HG03108 (cell line): ENCODE data around the gene SKAP1.
"Not testable (repeated sequence)": the region's sequence is repeated elsewhere in the genome, so short reads cannot be mapped to it uniquely, and the experiment has no call there.

ENCODE experiments used
- ATAC-seq: cut with Tn5 transposase; IDR thresholded peaks from one replicate; pipeline ENCODE4 v1.9.1; 2021; ENCODE audit warnings: moderate library complexity; ENCODE audit not compliant: unreplicated experiment

Gene SKAP1

GRCh38 chr17:48294020-48294805, 135.8 kb downstream of the SKAP1 start:
- ATAC-seq, result no peak

GRCh38 chr17:48293319-48294019, 136.5 kb downstream of the SKAP1 start:
- ATAC-seq, result no peak

- ATAC-seq, result no peak
Measured at GRCh38 chr17:48290378-48290777, 139.6 kb downstream of the SKAP1 start.

- not testable (repeated sequence) for ATAC-seq
Measured at GRCh38 chr17:48286917-48287316, 143.1 kb downstream of the SKAP1 start.

GRCh38 chr17:48285614-48286013, 144.4 kb downstream of the SKAP1 start:
- no peak for ATAC-seq

- ATAC-seq, result no peak
Measured at GRCh38 chr17:48283907-48284306, 146.1 kb downstream of the SKAP1 start.

GRCh38 chr17:48283411-48283810, 146.6 kb downstream of the SKAP1 start:
- ATAC-seq, result no peak

GRCh38 chr17:48282303-48282702, 147.7 kb downstream of the SKAP1 start:
- ATAC-seq, result no peak

- ATAC-seq, result no peak
Measured at GRCh38 chr17:48278760-48279491, 151.1 kb downstream of the SKAP1 start.

- ATAC-seq, result no peak
Measured at GRCh38 chr17:48276776-48277175, 153.2 kb downstream of the SKAP1 start.

GRCh38 chr17:48270899-48271298, 159.1 kb downstream of the SKAP1 start:
- no peak for ATAC-seq

GRCh38 chr17:48269209-48269608, 160.8 kb downstream of the SKAP1 start:
- ATAC-seq, result no peak

GRCh38 chr17:48263731-48264035, 166.3 kb downstream of the SKAP1 start:
- ATAC-seq, result no peak

GRCh38 chr17:48262982-48263730, 166.9 kb downstream of the SKAP1 start:
- no peak for ATAC-seq

- no peak for ATAC-seq
Measured at GRCh38 chr17:48261297-48261880, 168.6 kb downstream of the SKAP1 start.

GRCh38 chr17:48259694-48260291, 170.2 kb downstream of the SKAP1 start:
- ATAC-seq, result no peak

- ATAC-seq, result no peak
Measured at GRCh38 chr17:48258331-48258730, 171.7 kb downstream of the SKAP1 start.

GRCh38 chr17:48255759-48256158, 174.3 kb downstream of the SKAP1 start:
- ATAC-seq, result no peak

GRCh38 chr17:48254896-48255295, 175.1 kb downstream of the SKAP1 start:
- no peak for ATAC-seq

GRCh38 chr17:48253975-48254374, 176.0 kb downstream of the SKAP1 start:
- ATAC-seq, result no peak
